SIG-M5 treated with dmso at 0.1 percent for 504 hours (cell line): ENCODE results near the gene DUSP22.
"Not testable (repeated sequence)": the region's sequence is repeated elsewhere in the genome, so short reads cannot be mapped to it uniquely, and the experiment has no call there.

ENCODE experiments used
- DNase-seq: peaks from one replicate; lab custom pipeline; 2025; ENCODE audit not compliant: unreplicated experiment; lab: John Stamatoyannopoulos, UW

Gene DUSP22, protein sequence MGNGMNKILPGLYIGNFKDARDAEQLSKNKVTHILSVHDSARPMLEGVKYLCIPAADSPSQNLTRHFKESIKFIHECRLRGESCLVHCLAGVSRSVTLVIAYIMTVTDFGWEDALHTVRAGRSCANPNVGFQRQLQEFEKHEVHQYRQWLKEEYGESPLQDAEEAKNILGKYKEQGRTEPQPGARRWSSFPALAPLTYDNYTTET

DNA sequence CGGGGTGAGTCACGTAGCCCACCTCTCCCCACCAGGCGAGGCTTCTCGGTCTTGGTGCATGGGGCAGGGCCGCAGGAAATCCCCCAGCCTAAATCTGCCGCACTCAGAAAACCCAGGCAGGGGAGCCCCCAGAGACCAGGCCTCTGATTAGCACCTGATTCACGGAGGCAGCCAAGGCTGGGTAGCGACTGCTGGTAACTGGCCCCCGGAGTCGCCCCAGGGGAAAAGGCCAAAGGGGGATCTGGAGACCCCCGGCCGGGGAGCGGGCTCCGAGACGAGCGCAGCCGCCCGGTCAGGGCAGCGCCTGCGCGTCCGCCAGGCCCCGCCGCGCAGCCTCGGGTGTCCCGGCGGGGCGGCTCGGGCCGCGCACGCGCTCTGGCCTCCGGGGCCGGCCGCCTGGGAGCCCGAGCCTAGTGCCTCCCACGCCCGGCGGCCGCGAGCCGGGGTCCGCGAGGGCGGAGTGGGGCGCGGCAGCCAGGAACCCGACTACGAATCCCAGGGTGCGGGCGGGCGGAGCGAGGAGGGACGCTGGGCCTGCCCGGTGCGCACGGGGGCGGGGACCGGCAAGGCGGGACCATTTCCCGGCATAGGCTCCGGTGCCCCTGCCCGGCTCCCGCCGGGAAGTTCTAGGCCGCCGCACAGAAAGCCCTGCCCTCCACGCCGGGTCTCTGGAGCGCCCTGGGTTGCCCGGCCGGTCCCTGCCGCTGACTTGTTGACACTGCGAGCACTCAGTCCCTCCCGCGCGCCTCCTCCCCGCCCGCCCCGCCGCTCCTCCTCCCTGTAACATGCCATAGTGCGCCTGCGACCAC, at the start of gene DUSP22:
Gene DUSP22, plus strand, starts transcription at position 791 of the 809 bp plus-strand sequence. CDS start 53 bp downstream, outside the sequence.
- no peak for DNase-seq

DNA sequence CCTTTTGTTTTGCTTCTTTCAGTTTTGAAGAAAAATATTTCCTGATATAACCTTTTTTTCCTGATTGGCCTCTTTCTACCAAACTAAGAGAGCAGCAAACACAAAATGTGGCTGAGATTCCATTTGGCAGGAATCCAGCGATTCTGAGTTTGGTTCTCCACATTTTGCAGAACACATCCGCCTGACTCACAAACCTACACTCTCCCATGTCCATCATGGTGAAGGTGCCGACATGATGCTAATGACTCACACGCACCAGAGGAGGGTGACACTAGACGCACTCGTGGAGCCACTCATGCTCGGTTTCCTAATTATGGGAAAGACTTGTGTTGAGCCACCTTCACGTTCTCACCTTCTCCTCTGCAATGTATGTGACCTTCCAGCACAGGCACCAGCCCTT, 45.9 kb upstream of the DUSP22 start:
- DNase-seq = no peak

DNA sequence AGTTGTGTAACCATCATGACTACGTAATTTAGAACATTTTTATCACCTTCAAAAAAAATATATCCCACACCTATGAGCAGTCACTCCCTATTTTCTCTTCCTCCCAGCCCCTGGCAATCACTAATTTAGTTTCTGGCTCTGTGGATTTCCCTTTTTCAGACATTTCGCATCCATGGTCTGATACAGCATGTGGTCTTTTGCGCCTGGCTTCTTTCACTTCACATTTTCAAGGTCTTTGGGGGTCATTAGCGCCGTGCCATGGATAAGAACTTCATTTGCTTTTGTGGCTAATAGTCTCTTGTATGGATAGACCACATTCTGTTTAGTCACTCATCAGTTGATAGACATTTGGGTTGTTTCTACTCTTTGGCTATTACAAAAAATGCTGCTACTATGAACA, 44.9 kb upstream of the DUSP22 start:
- no peak for DNase-seq

DNA sequence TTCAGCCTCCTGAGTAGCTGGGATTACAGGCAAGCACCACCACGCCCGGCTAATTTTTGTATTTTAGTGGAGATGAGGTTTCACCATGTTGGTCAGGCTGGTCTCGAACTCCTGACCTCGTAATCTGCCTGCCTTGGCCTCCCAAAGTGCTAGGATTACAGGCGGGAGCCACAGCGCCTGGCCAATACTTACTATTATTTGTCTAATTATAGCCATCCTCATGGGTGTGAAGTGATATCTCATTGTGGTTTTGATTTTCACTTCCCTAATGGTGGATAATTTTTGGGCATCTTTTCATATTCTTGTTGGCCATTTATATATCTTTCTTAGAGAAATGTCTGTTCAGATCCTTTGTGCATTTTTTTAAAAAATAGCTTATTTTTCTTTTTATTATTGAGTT, 44.2 kb upstream of the DUSP22 start:
- not testable (repeated sequence) for DNase-seq

DNA sequence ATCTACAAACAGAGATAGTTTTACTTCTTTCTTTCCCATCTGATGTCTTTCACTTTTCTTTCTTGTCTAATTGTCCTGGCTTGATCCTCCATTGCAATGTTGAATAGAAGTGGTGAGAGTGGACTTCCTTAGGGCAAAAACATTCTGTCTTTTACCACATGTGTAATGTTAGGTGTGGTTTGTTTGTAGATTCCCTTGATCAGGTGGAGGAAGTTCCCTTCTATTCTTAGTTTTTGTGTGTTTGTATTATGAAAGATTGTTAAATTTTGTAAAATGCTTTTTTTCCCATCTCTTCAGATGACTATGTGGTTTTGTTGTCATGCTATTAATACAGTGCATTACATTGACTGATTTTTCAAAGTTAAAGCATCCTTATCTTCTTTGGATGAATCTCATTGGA, 41.6 kb upstream of the DUSP22 start:
- DNase-seq = no peak

DNA sequence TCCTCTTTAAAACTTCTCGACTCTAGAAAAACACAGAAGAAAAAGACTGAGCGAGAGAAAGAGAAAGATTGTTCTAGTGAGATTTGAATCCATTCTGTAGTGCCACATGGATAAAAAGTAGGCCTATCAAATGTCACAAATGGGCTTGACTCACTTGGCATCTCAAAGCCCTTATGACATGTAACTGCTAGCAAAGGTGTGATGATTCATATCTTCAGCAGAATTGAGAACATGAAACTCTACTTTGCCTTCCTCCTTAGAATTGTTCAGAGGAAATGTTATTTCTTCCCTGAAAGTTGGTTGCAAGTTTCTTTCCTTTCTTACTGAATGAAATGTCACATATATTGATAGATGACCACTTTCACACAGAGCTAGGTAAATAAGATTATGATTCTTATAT, 40.4 kb upstream of the DUSP22 start:
- DNase-seq = no peak

DNA sequence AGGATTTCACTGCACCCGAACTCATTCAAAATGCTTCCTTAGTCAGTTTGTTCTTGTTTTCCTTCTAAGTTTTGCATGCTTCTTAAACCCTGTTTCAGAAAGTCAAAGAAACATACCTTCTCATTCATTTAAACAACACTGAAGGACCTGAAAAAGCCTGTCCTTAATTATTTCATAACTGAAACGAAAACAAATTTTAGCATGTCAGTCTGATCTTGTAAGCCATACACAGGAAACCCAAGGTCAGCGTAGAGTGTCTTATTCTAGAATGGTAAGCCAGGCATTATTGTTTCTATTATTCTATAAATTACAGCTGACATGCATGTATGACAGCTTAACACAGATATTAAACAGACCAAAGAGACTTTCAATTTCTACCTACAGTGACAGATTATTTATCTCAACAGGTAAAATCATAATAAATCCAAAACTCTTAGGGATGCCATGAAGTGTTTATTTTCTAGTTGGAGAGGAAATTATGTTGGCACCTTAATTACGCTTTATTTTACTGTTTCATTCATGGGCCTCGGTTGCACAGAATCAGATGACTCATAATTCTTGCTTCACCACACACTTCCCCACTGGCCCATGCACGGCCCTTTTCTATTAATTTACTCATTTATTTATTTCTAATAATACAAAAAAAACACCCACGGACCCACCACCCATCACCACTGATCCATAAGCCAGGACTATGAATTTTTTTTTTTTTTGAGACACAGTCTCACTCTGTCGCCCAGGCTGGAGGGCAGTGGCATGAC, 39.3 kb upstream of the DUSP22 start:
- no peak for DNase-seq

DNA sequence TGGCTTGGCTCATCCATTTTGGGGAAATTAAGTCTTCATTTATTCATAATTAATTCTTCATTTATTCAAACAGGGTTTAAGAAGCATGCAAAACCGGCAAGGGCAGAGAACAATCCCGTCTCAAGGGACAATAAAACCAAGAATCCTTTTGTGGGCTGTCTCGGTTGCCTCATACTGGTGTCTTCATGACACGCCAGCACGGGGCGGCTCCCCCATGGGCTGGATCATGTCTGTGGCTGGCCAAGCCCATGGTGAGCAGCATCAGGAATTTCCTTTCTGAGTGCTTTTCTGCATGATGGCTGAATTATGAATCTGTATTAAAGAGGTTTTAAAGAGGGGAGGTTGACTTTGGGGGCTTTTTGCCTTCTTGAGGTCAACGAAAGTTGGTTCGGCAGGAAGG, 38.3 kb upstream of the DUSP22 start:
- no peak for DNase-seq

DNA sequence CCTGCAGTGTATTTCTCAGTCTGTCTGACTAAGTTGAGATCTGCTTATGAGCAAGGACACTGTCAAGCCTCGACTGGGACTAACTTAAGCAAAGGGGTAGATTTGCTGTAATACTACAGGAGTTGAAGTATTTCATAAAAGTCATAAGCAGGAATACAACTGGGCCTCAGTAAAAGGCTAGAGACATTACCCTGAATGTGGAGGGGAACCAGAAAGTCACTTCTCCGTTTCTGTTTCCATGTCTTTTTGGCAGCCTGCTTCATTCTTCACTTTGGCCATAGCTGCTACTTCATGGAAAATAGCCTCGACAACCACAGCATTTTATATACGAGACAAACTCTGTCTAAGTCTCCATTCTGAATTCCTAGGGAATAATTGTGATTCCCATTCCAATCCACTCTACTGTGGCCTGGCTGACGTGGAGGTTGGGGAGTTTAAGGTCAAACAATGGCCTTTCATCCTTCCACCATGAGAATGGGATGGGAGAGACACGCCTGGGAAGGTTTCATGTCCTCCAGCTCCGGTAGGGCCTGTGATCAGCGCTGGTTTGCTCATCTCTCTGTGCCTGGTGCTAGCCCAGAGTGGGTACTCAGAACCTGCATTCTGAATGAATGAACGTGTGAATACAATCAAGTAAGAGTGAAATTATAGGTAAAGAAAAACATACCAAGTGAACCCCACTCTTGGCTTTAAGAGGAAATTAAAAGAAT, 37.1 kb upstream of the DUSP22 start:
- DNase-seq = no peak

DNA sequence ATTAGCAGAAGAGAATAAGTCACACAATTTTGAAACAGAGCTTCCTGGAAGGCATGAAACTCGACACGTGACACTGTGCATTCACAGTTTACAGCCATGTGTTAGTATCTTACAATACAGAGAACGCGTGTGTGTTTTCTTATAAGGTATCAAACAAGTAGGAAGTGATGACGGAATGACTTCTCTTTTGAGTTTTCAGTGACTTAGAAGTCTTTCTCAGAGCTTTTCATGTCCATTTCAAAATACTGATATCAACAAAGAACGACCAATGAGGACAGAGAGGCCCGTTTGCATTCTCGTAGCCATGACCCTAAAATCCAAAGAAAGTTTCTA, 36.6 kb upstream of the DUSP22 start:
- no peak for DNase-seq

DNA sequence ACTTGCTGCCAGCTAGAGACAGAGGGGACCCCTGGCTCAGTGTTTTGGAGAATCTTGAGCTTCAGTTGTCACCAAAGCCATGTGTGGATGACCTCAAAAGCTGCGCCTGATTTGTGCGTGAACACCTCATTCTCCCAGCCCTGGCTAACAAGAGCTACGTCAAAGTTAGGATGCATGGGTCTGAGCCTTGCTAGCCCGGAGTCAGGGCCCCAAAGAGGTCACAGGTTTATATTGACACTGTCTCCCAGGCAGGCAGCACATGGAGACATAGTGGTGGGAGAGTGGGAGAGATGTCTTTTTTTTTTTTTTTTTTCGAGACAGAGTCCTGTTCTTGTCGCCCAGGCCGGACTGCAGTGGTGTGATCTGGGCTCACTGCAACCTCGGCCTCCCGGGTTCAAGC, 36.1 kb upstream of the DUSP22 start:
- DNase-seq = no peak

DNA sequence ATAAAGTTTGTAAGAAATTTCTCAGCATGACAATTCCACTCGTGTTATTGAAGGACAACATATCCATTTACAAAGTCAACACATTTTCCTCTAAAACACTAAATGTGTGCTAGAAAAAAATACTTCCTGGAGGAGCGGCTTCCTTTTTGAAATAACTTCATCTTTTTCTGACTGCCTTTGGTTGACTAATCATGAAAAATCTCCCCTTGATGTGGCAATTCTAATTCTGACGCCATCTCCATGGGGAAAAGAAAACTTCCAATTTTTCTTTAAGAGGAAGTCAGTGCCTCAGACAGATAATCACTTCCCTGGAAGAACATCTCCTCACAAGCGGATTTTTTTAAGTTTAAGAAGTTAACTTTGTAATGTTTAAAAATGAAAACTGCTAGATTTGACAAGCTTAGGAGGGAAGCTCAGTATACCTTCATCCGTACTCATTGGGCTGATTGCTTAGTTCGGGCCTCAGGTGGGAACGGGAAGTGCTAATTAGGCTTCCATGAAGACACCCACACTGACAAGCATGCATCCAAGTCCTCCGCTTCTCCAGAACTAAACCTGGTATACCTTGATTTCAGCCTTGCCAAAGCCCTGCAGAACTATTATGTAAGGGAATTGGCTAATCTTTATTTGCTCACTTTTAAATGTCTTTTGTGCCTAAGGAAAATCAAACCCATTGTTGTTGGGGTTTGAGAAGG, 35.1 kb upstream of the DUSP22 start:
- DNase-seq = no peak

DNA sequence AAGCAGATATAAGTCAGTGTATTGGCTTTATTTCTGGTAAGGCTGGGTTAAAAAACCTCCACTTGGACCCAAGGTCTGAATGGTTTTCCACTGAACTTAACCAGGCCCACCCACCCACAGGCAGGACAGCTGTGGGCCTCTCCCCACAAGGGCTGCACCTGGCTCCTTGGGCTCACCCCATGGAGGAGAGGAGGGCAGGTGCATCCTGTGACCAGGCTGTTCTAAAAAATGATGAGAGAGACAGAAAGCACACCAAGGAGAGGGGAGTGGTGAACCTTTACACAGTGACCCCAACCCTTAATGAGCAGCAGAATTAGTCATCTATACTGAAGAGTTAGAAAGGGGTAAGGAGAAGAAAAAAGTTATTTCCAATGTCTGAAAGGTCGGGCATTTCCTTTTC, 34.5 kb upstream of the DUSP22 start:
- no peak for DNase-seq

DNA sequence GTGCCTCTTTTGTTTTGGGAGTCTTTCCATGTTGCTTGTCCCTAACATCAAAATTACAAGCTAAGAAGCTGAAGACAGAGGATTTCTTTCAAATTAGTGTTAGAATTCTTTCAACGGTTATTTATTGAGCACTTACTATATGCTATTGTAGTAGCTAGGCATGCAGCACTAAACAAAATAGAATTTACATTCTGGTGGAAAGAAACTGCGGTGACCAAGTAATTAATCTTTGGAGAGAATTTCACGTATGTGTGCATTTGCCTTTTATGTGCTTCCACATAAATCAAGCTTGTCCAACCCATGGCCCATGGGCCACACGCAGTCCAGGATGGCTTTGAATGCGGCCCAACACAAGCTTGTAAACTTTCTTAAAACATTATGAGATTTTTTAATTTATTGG, 33.0 kb upstream of the DUSP22 start:
- DNase-seq = no peak

DNA sequence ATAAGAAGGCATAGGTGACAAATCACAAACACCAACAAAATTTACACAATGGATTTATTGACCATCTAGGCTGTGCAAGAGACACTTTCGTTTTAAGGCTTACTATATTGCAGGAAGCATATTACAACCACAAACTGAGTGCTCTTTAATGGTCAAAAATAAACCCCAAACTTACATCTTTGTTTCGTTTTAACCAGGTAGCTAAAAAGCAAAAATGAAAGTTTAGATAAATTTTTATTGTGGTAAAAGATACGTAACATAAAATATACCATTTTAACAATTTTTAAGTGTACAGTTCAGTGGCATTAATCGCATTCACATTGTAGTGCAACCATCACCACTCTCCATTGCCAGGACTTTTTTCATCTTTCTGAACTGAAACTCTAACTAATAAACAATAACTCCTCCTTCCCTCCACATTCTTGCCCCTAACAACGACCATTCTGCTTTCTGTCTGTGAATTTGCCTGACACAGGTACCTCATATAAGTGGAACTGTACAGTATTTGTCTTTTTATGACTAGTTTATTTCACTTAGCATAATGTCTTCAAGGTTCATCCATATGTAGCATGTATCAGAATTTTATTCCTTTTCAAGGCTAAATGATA, 32.3 kb upstream of the DUSP22 start:
- DNase-seq = no peak

DNA sequence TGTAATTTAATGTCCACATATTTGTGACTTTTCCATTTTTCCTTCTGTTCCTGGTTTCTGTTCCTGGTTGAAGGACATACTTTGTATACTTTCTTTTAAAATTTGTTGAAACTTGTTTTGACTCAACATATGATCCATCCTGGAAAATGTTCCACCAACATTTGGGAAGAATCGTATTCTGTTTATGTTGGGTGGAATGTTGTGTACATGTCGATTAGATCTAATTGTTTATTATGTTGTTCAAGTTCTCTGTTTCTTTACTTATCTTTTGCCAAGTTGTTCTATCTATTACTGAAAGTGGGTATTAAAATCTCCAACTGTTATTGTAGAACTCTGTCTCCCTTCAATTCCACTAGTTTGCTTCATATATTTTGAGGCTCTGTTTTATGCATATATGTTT, 27.7 kb upstream of the DUSP22 start:
- no peak for DNase-seq

DNA sequence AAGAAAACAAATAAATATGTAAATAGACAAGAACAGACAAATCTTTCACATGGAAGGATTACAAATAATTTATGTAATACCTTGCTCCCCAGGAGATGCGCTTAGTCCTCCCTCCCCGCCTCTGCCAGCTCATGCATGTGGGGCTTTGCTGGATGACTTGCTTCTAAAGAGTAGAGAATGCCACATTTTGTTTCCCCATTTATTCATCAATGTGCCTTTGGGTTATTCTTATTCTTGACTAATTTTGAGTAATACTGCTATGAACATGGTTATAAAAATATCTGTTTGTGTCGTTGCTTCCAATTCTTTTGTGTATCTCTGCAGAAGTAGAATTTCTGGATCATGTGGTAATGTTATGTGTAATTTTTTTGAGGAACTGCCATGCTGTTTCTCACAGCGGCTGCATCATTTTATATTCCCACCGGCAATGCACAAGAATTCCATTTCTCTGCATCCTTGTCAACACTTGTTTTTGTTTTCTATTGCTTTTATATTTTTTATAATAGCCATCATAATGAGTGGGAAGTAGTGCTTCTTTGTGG, 23.8 kb upstream of the DUSP22 start:
- DNase-seq = no peak

DNA sequence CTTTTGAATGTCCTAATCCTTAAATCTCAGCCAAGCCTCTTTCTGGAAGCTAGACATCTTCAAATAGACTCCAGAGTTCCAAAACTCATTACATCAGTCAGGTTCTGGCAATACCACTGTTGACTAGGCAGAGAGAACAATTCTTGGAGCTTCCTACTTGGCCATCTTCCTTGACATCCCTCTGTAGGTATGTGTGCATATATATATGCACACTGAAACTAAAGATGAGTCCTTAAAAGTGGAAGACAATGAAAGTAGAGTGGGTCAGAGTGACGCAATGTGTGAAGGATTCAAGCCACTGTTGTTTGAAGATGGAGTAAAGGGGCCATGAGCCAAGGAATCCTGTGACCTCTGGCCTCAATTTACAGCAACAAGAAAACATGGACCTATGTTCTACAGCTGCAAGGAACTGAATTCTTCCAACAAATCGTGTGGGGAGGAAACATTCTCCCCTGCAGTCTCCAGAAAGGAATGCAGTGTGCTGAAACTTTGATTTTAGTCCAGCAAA, 18.7 kb upstream of the DUSP22 start:
- no peak for DNase-seq

DNA sequence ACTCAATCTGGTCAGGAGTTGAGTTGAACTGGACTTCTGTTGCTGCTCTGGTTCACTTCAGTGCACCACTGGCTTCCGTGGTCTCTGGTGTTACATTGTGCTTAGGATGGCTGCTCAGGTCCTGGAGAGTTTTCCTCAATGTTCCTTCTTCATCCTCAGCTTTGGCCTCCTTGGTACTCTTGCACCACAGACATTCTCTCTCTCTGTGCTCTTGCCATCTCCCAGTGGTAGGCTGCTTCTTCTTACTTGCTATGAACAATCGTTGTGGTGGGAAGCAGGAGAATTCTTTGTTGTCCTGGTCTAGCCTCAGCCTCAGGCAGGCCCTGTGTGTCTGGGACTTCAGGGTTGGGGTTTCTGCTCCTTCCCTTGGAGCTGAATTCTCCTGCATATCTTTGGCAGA, 14.5 kb upstream of the DUSP22 start:
- no peak for DNase-seq

DNA sequence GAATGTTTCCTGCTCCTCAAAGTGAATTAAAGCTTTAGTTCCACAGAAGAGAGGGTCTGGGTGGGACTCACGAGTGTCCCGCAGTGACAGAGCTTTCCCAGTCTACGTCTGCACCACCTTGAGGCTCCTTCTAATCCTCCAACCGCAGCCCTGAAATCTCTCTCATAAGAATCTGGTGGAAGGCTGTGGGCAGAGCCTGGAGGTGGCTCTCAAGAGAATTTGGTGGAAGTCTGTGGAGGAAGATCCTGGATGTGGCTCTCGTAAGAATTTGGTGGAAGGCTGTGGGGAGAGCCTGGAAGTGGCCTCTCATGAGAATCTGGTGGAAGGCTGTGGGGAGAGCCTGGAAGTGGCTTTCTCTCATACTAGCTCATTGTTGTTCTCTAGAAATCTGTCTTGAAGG, 13.8 kb upstream of the DUSP22 start:
- no peak for DNase-seq
